Right atrium auricular region (tissue), 2 donors: ENCODE data around the gene COL6A1. TPM values are rescaled to one million over a fixed set of nuclear protein-coding genes. Genes with fewer than 3 reads are reported as not detected.

ENCODE experiments used
- DNase-seq: peaks from one replicate; pipeline ENCODE4 v3.0.0-alpha.2; 2019; ENCODE audit warnings: low spot score
- H3K27ac ChIP-seq, 2 donors: fragments of 200-600 bp; sonication (generic); 1 replicate in 1 of 2; 2 replicates in 1 of 2; pipeline ENCODE4 v1.5.1; 2016 to 2019
- H3K27me3 ChIP-seq, 2 donors: fragments of 200-600 bp; sonication (generic); one replicate each; pipeline versions ENCODE4 v1.5.1 to v1.6.0; 2017 to 2019
- H3K36me3 ChIP-seq: fragments of 200-600 bp; sonication (generic); one replicate; pipeline ENCODE4 v1.5.1; 2016
- H3K4me1 ChIP-seq, 2 donors: fragments of 200-600 bp; sonication (generic); one replicate each; pipeline versions ENCODE4 v1.5.1 to v1.6.0; 2017 to 2019
- H3K4me3 ChIP-seq, 2 donors: fragments of 200-600 bp; sonication (generic); 1 replicate in 1 of 2; 2 replicates in 1 of 2; pipeline ENCODE4 v1.5.1; 2017 to 2019; ENCODE audit warnings: mild to moderate bottlenecking in 1 of 2, moderate library complexity in 1 of 2
- H3K9me3 ChIP-seq, 2 donors: fragments of 200-600 bp; sonication (generic); one replicate each; pipeline ENCODE4 v1.5.1; 2019
- total RNA-seq, 2 donors: library from RNA; depleted of rRNA; stranded (reverse); fragments of >200 nt; gene quantifications; one replicate each; pipeline ENCODE4 v1.1.0, GENCODE V29; 2016
- TF ChIP-seq, protein P1 (sequence below), 2 donors: fragments of 200-600 bp; sonication (generic); IDR thresholded peaks; one replicate each; pipeline ENCODE4 v1.5.1; 2019; ENCODE audit warnings: antibody characterized with exemption in 2 of 2

The COL6A1 gene
- total RNA-seq, 2 donors from 2014 or later, result 201 to 278 TPM

DNA sequence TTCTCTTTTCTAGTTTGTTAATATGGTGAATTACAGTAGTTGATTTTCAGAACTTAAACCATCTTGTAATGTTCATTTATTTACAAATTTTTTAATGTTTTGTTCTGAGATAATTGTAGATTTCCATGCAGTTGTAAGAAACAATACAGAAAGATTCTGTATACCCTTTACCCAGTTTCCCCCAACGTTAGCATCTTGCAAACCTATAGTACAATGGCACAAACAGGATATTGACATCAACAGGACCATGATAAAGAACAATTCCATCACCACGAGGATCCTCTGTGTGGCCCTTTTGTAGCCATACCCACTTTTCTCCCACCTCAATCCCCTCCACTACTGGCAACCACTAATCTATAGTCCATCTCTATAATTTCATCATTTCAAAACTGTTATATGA lies 33.3 kb downstream of the COL6A1 start:
- Histone ChIP-seq H3K36me3 (no peaks in the 10 kb centered on the region), H3K9me3 (no peaks in the 10 kb centered on the region)
- TF ChIP-seq, protein P1, sequence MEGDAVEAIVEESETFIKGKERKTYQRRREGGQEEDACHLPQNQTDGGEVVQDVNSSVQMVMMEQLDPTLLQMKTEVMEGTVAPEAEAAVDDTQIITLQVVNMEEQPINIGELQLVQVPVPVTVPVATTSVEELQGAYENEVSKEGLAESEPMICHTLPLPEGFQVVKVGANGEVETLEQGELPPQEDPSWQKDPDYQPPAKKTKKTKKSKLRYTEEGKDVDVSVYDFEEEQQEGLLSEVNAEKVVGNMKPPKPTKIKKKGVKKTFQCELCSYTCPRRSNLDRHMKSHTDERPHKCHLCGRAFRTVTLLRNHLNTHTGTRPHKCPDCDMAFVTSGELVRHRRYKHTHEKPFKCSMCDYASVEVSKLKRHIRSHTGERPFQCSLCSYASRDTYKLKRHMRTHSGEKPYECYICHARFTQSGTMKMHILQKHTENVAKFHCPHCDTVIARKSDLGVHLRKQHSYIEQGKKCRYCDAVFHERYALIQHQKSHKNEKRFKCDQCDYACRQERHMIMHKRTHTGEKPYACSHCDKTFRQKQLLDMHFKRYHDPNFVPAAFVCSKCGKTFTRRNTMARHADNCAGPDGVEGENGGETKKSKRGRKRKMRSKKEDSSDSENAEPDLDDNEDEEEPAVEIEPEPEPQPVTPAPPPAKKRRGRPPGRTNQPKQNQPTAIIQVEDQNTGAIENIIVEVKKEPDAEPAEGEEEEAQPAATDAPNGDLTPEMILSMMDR (IDR thresholded peaks at IDR 0.05), result no peak

DNA sequence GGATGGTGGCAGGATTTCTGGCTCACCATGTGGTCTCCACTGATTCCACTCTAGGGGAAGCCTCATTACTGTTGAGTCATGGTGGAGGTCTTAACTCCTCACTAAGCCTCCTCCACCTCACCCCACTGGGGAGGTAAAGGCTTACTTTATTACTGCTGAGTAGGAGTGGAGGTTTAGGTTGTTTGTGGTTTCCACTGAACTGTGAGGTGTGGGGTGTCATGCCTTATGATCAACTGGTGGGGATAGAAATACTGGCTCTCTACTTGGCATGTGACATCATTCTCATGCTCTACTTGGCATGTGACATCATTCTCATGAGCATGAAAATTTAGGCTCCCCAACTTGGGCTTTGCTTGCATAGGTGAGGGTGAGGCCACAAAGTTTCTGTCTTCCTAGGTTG lies 35.6 kb downstream of the COL6A1 start:
- H3K4me3 ChIP-seq, result no peak overlapping the region
- H3K27me3 ChIP-seq, result no peaks in the 10 kb centered on the region
- no peak for DNase-seq
- H3K27ac ChIP-seq, result no peak overlapping the region
- no peaks in the 10 kb centered on the region for H3K9me3 ChIP-seq
- H3K36me3 ChIP-seq, result no peaks in the 10 kb centered on the region
- H3K4me1 ChIP-seq, result no peaks in the 10 kb centered on the region
- TF ChIP-seq, protein P1 (IDR thresholded peaks at IDR 0.05), result no peak

More for the DNA sequence above, 33.3 kb downstream of the COL6A1 start:
- Histone ChIP-seq H3K27ac (no peak overlapping the region), H3K4me1 (no peaks in the 10 kb centered on the region), H3K4me3 (no peak overlapping the region), H3K27me3 (no peaks in the 10 kb centered on the region)
- no peak for DNase-seq

DNA sequence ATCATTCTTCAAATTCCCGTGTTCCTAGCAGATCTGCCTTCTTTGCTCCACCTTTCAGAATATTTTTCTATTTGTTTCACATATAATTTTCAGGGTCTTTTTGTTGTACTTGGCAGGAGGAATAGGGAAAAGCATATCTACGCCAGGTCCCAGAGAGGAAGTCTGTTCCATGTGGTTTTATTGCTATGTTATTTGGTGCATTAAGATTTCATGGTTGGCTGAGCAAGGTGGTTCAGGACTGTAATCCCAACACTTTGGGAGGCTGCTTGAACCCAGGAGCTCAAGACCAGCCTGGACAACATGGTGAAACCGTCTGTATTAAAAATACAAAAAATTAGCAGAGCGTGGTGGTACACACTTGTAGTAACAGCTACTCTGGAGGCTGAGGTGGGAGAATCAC lies 36.1 kb downstream of the COL6A1 start:
- TF ChIP-seq, protein P1 (IDR thresholded peaks at IDR 0.05), result no peak
- Histone ChIP-seq H3K4me3 (no peak overlapping the region), H3K27ac (no peak overlapping the region), H3K27me3 (no peaks in the 10 kb centered on the region), H3K4me1 (no peaks in the 10 kb centered on the region), H3K36me3 (no peaks in the 10 kb centered on the region), H3K9me3 (no peaks in the 10 kb centered on the region)
- DNase-seq, result no peak

DNA sequence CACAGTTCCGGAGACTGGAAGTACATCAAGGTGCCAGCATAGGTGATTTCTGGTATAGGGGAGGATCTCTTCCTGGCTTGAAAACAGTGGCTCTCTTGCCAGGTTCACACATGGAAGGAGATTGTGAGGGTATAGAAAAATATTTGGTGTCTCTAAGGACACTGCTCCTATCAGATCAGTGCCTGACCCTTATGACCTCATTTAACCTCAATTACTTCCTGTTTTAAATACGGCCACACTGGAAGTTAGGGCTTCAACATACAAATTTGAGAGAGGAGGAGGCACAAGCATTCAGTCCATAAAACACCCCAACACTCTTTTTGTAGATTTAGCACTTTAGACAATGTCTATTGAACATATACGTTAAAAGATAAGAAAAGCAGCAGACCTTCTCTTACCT lies 37.0 kb downstream of the COL6A1 start:
- no peak for DNase-seq
- Histone ChIP-seq H3K4me1 (no peaks in the 10 kb centered on the region), H3K27ac (no peak overlapping the region), H3K9me3 (no peaks in the 10 kb centered on the region), H3K27me3 (no peaks in the 10 kb centered on the region), H3K36me3 (no peaks in the 10 kb centered on the region), H3K4me3 (no peak overlapping the region)
- TF ChIP-seq, protein P1 (IDR thresholded peaks at IDR 0.05), result no peak

DNA sequence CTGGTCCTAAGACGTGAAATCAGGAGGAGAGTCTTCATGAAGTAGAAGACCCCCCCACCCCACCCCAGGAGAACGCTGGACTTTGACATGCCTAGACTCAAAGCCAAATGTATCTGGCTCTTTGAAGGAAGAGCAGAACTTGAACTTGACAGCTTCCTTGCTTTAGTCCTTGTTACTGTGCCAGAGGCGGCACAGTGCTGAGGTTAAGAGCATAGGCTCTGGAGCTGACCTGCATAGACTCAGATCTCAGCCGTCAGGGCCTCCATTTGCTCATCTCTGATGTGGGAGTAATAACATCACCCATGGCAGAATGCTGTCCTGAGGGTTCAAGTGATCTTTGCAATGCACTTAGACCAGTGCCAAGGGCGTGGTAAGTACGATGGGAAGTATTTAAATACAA lies 39.0 kb downstream of the COL6A1 start:
- TF ChIP-seq, protein P1 (IDR thresholded peaks at IDR 0.05), result no peak
- DNase-seq, result no peak
- peaks cover 0 to 6% of the 10 kb centered on the region in 2 donors for H3K4me1 ChIP-seq
- H3K27ac ChIP-seq, result no peak overlapping the region
- H3K36me3 ChIP-seq, result no peaks in the 10 kb centered on the region
- H3K4me3 ChIP-seq, result no peak overlapping the region
- no peaks in the 10 kb centered on the region for H3K9me3 ChIP-seq
- no peaks in the 10 kb centered on the region for H3K27me3 ChIP-seq

DNA sequence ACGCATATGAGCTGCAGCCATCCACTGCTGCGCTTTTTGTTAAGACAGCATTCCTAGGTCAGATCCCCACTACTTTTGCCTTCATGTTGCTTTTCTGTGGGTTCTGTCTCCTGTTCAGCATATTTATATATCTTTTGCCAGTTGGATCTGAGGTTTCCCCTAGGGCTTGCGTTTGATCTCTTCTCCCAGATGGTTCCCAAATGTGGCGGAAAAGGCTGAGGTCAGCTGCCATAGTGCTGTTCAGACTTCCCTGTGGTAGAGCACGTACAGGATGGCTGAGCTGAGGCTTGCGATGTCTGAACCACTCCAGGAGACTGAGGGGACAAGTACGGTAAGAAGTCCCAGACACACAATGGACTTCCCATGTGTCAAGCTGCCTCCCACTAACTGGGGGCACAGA lies 39.8 kb downstream of the COL6A1 start:
- H3K36me3 ChIP-seq, result no peaks in the 10 kb centered on the region
- no peak for DNase-seq
- peaks cover 0 to 6% of the 10 kb centered on the region in 2 donors for H3K4me1 ChIP-seq
- no peak overlapping the region for H3K27ac ChIP-seq
- H3K9me3 ChIP-seq, result no peaks in the 10 kb centered on the region
- H3K27me3 ChIP-seq, result no peaks in the 10 kb centered on the region
- TF ChIP-seq, protein P1 (IDR thresholded peaks at IDR 0.05), result no peak
- no peak overlapping the region for H3K4me3 ChIP-seq
